Measurements from ENCODE around the gene CCDC89. TPM values are rescaled to one million over a fixed set of nuclear protein-coding genes. Genes with fewer than 3 reads are reported as not detected.

The CCDC89 gene
- total RNA-seq, 1 experiment from 2014 or later: 0.26 TPM

DNA sequence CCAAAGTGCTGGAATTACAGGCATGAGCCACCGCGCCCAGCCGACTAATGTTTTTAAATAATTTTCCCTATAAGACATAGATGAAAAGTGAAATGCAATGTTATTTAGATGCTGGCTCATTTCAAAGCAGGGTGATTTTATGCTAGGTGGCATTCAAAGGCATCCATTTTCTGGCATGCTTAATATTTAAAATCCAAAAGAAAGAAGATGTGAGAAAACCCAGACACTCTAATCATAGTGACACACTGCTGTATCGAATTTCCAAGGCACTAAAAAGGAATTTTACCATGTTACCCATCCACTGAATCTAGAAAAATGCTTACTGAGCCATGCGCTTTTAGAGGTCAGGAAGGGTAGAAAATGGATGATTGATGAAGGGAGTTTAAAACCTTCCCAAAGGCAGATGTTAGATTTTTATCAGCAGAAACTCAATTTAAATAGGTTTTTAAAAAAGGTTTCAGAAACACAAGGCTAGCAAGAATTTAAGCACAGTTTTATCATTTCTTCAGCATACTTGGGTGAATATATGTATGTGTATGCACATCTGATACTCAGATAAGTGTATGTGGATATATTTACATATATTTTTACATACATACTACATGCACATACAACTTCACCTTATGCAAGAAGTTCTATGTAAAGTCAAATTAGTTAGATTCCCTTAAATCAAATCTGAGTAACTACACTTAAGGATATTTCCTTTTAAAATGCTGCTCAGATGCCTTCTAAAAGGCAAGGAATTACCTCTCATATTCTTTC is 24.1 kb upstream of the CCDC89 start:
- Histone ChIP-seq H3K4me3 (no peak overlapping the region), H3K36me3 (no peaks in the 10 kb centered on the region), H3K4me1 (replicated peaks) (no peaks in the 10 kb centered on the region), H3K27me3 (replicated peaks) (no peaks in the 10 kb centered on the region), H3K9me3 (replicated peaks) (no peaks in the 10 kb centered on the region), H3K27ac (no peak overlapping the region)
- DNase-seq (ENCODE audit: low read depth in 1 of 2, low spot score in 2 of 2): no peak

- H3K27me3 ChIP-seq (replicated peaks): no peaks in the 10 kb centered on the region
- H3K36me3 ChIP-seq: no peaks in the 10 kb centered on the region
- no peak overlapping the region for H3K27ac ChIP-seq
- no peaks in the 10 kb centered on the region for H3K4me1 ChIP-seq (replicated peaks)
- H3K4me3 ChIP-seq: no peak overlapping the region
- H3K9me3 ChIP-seq (replicated peaks): no peaks in the 10 kb centered on the region
- no peak for DNase-seq (ENCODE audit: low read depth in 1 of 2, low spot score in 2 of 2)
These were observed 19.8 kb upstream of the CCDC89 start for GRCh38 chr11:85705800-85706199.

- no peak for DNase-seq (ENCODE audit: low read depth in 1 of 2, low spot score in 2 of 2)
- H3K27ac ChIP-seq: no peak overlapping the region
- H3K4me1 ChIP-seq (replicated peaks): no peaks in the 10 kb centered on the region
- H3K36me3 ChIP-seq: no peaks in the 10 kb centered on the region
- no peaks in the 10 kb centered on the region for H3K9me3 ChIP-seq (replicated peaks)
- H3K4me3 ChIP-seq: no peak overlapping the region
- no peaks in the 10 kb centered on the region for H3K27me3 ChIP-seq (replicated peaks)
These were observed 19.0 kb upstream of the CCDC89 start for GRCh38 chr11:85704967-85705366.

GRCh38 chr11:85699957-85700741 is 14.2 kb upstream of the CCDC89 start:
- Histone ChIP-seq H3K4me1 (replicated peaks) (no peaks in the 10 kb centered on the region), H3K36me3 (no peaks in the 10 kb centered on the region), H3K9me3 (replicated peaks) (no peaks in the 10 kb centered on the region), H3K27ac (no peak overlapping the region), H3K27me3 (replicated peaks) (no peaks in the 10 kb centered on the region), H3K4me3 (no peak overlapping the region)
- DNase-seq (ENCODE audit: low read depth in 1 of 2, low spot score in 2 of 2): no peak

GRCh38 chr11:85698195-85698594 is 12.2 kb upstream of the CCDC89 start:
- no peak overlapping the region for H3K4me3 ChIP-seq
- H3K27me3 ChIP-seq (replicated peaks): no peaks in the 10 kb centered on the region

GRCh38 chr11:85697747-85698146 is 11.8 kb upstream of the CCDC89 start:
- H3K27ac ChIP-seq: no peak overlapping the region
- DNase-seq (ENCODE audit: low read depth in 1 of 2, low spot score in 2 of 2): no peak
- no peaks in the 10 kb centered on the region for H3K36me3 ChIP-seq
- no peaks in the 10 kb centered on the region for H3K9me3 ChIP-seq (replicated peaks)
- no peak overlapping the region for H3K4me3 ChIP-seq
- no peaks in the 10 kb centered on the region for H3K27me3 ChIP-seq (replicated peaks)
- H3K4me1 ChIP-seq (replicated peaks): no peaks in the 10 kb centered on the region

More at GRCh38 chr11:85698195-85698594, 12.2 kb upstream of the CCDC89 start:
- no peaks in the 10 kb centered on the region for H3K4me1 ChIP-seq (replicated peaks)
- H3K27ac ChIP-seq: no peak overlapping the region
- H3K36me3 ChIP-seq: no peaks in the 10 kb centered on the region
- no peaks in the 10 kb centered on the region for H3K9me3 ChIP-seq (replicated peaks)
- no peak for DNase-seq (ENCODE audit: low read depth in 1 of 2, low spot score in 2 of 2)

DNA sequence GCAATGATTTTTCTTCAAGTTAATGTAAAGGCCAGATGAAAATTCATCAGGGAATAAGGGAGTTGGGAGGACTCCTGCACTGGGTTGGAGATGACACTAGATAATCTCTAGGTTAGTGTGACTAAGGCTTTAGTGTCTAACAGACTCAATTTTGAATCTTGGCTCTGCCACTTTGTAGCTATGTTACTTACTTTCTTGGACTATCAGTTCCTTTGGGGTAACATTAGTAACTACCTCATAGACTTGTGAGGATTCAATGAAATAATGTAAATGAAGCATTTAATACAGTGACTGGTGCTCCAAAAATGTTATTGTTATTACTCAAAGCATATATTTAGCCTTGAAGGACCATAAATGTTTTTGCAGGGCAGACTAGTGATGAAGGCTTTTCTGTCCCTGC is 9.6 kb upstream of the CCDC89 start:
- DNase-seq (ENCODE audit: low read depth in 1 of 2, low spot score in 2 of 2): no peak
- Histone ChIP-seq H3K27ac (no peak overlapping the region), H3K36me3 (no peaks in the 10 kb centered on the region), H3K4me1 (replicated peaks) (no peaks in the 10 kb centered on the region), H3K4me3 (no peak overlapping the region), H3K9me3 (replicated peaks) (no peaks in the 10 kb centered on the region), H3K27me3 (replicated peaks) (no peaks in the 10 kb centered on the region)

DNA sequence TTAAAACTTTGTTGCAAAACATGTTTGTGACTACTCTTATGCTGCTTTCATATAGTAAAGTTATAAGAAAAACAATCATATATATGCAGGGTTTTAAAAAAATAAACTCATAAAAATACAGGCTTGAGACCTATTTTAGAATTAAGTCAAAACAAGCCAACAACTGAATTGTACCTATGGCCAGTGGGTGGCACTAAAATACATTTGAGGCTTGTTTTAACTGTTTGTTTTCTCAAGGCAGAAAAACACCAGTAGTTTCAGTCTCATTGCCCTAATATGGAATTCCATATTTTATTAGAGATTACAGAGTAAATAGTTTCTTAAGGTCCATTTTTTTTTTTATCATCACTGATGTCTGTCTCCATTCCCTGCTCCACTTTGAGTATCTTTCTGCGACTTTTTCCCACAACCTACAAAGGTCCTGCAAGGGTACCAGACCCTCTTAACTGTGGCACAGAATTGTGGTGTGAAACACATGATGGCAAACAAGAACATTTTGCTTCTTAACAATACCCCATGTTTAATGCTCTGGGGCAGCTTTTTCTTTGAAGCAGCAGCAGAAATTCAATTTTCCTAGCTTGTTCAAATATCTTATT is 8.5 kb upstream of the CCDC89 start:
- Histone ChIP-seq H3K27ac (no peak overlapping the region), H3K4me1 (replicated peaks) (no peaks in the 10 kb centered on the region), H3K4me3 (no peak overlapping the region), H3K9me3 (replicated peaks) (no peaks in the 10 kb centered on the region), H3K27me3 (replicated peaks) (no peaks in the 10 kb centered on the region), H3K36me3 (no peaks in the 10 kb centered on the region)
- DNase-seq (ENCODE audit: low read depth in 1 of 2, low spot score in 2 of 2): peak in 1 of 2 experiments; percentile 11

- Histone ChIP-seq H3K4me3 (no peak overlapping the region), H3K9me3 (replicated peaks) (no peaks in the 10 kb centered on the region), H3K4me1 (replicated peaks) (no peaks in the 10 kb centered on the region), H3K36me3 (no peaks in the 10 kb centered on the region), H3K27me3 (replicated peaks) (no peaks in the 10 kb centered on the region), H3K27ac (no peak overlapping the region)
- DNase-seq (ENCODE audit: low read depth in 1 of 2, low spot score in 2 of 2): no peak
These were observed 723 bp downstream of the CCDC89 start for GRCh38 chr11:85685125-85685819.

- Histone ChIP-seq H3K36me3 (no peaks in the 10 kb centered on the region), H3K27ac (no peak overlapping the region)
These were observed 3.4 kb downstream of the CCDC89 start for GRCh38 chr11:85682330-85683305.

DNA sequence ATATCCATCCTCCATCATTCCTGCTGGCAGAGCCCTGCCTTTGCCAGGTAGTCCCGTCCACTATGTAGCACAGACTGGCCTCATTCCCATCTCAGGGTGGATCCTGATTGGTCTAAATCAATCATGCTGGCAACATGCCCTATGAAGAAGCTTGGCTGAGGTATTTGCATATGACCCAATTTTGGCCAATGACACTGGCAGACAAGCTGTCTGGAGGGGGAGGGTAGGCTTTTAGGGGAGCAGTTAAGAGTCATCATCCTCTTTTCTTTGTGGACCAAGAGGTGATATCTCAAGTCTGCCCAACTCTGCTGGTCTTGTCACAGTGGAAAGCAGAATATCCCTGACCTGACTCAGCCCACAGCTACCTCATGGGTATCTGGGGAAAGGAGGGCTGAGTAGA is 5.1 kb downstream of the CCDC89 start:
- Histone ChIP-seq H3K9me3 (replicated peaks) (no peaks in the 10 kb centered on the region), H3K27ac (no peak overlapping the region), H3K4me3 (no peak overlapping the region), H3K27me3 (replicated peaks) (no peaks in the 10 kb centered on the region), H3K4me1 (replicated peaks) (no peaks in the 10 kb centered on the region), H3K36me3 (no peaks in the 10 kb centered on the region)
- no peak for DNase-seq (ENCODE audit: low read depth in 1 of 2, low spot score in 2 of 2)

More at GRCh38 chr11:85682330-85683305, 3.4 kb downstream of the CCDC89 start:
- H3K4me3 ChIP-seq: no peak overlapping the region
- no peaks in the 10 kb centered on the region for H3K27me3 ChIP-seq (replicated peaks)
- H3K4me1 ChIP-seq (replicated peaks): no peaks in the 10 kb centered on the region
- no peaks in the 10 kb centered on the region for H3K9me3 ChIP-seq (replicated peaks)
- DNase-seq (ENCODE audit: low read depth in 1 of 2, low spot score in 2 of 2): no peak

GRCh38 chr11:85679576-85679975 is 6.4 kb downstream of the CCDC89 start:
- Histone ChIP-seq H3K36me3 (no peaks in the 10 kb centered on the region), H3K4me3 (no peak overlapping the region), H3K27me3 (replicated peaks) (no peaks in the 10 kb centered on the region), H3K27ac (no peak overlapping the region), H3K4me1 (replicated peaks) (no peaks in the 10 kb centered on the region), H3K9me3 (replicated peaks) (no peaks in the 10 kb centered on the region)
- DNase-seq (ENCODE audit: low read depth in 1 of 2, low spot score in 2 of 2): no peak

DNA sequence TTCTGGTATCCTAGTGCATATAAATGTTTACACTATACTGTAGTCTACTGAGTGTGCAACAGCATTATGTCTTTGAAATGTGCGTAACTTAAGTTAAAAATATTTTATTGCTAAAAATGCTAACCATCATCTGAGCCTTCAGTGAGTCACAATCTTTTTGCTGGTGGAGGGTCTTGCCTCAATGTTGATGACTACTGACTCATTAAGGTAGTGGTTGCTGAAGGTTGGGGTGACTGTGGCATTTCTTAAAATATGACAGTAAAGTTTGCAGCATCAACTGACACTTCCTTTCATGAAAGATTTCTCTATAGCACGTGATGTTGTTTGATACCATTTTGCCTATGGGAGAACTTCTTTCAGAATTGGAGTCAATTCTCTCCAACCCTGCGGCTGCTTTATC is 12.6 kb downstream of the CCDC89 start:
- no peak for DNase-seq (ENCODE audit: low read depth in 1 of 2, low spot score in 2 of 2)
- no peaks in the 10 kb centered on the region for H3K36me3 ChIP-seq
- H3K4me3 ChIP-seq: no peak overlapping the region
- H3K27ac ChIP-seq: no peak overlapping the region
- no peaks in the 10 kb centered on the region for H3K9me3 ChIP-seq (replicated peaks)
- H3K4me1 ChIP-seq (replicated peaks): no peaks in the 10 kb centered on the region
- no peaks in the 10 kb centered on the region for H3K27me3 ChIP-seq (replicated peaks)
